Fibroblast of lung (primary cell): ENCODE results near the gene ITGA8.

ENCODE experiments used
- EZH2 ChIP-seq: IDR thresholded peaks from 2 replicates; pipeline ENCODE4 v1.5.1; 2012; ENCODE audit warnings: low read length, control low read depth, mild to moderate bottlenecking; ENCODE audit errors: missing control alignments
- TF ChIP-seq, protein P1 (sequence below), 2 donors: IDR thresholded peaks in 1 of 2; conservative IDR thresholded peaks in 1 of 2; 1 replicate in 1 of 2; 2 replicates in 1 of 2; pipeline ENCODE4 v1.5.1; 2011 to 2012; ENCODE audit warnings: low read length in 2 of 2, control low read depth in 1 of 2, inconsistent platforms in 1 of 2, low read depth in 1 of 2, mild to moderate bottlenecking in 1 of 2

DNA sequence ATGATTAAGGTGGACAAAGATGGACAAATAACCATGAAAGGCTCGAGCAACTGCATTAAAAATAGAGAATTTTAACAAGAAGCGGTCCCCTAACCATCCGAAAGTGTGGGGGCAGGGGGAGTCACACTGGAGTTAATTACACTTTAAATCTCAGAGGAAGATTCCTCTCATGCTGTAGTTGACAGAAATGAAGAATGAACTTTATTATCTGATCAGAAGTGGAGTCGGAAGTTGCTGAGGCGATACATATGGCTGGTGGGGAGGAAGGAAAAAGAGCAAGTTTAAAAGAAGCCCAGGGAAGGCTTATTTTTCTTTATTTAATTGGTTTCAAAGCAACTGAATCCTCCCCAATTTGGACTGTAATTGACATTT, 246.3 kb downstream of the ITGA8 start:
- TF ChIP-seq, protein P1, sequence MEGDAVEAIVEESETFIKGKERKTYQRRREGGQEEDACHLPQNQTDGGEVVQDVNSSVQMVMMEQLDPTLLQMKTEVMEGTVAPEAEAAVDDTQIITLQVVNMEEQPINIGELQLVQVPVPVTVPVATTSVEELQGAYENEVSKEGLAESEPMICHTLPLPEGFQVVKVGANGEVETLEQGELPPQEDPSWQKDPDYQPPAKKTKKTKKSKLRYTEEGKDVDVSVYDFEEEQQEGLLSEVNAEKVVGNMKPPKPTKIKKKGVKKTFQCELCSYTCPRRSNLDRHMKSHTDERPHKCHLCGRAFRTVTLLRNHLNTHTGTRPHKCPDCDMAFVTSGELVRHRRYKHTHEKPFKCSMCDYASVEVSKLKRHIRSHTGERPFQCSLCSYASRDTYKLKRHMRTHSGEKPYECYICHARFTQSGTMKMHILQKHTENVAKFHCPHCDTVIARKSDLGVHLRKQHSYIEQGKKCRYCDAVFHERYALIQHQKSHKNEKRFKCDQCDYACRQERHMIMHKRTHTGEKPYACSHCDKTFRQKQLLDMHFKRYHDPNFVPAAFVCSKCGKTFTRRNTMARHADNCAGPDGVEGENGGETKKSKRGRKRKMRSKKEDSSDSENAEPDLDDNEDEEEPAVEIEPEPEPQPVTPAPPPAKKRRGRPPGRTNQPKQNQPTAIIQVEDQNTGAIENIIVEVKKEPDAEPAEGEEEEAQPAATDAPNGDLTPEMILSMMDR (conservative IDR thresholded peaks at IDR 0.05 in 1 of 2, IDR thresholded peaks at IDR 0.05 in 1 of 2; ENCODE audit: low read depth in 1 of 2, low read length in 2 of 2), result no peak
- TF ChIP-seq EZH2, result no peak
